AG20443 (cell line): ENCODE results near the gene TH.
A peak's percentile ranks its signal among the peaks of the same experiment; 100 is the strongest.
"Not testable (repeated sequence)": the region's sequence is repeated elsewhere in the genome, so short reads cannot be mapped to it uniquely, and the experiment has no call there.

Experiments
- DNase-seq: peaks from one replicate; pipeline ENCODE4 v3.0.0; 2012; ENCODE audit warnings: low spot score, mixed read lengths

The TH gene

GRCh38 chr11:2195756-2196088, 24.1 kb upstream of the TH start:
- DNase-seq = no peak

GRCh38 chr11:2194877-2195755, 23.5 kb upstream of the TH start:
- DNase-seq = peak; percentile 81

GRCh38 chr11:2193888-2194595, 22.4 kb upstream of the TH start:
- not testable (repeated sequence) for DNase-seq

- DNase-seq = no peak
Observed at GRCh38 chr11:2193099-2193887, 21.7 kb upstream of the TH start.

GRCh38 chr11:2192435-2192834, 20.8 kb upstream of the TH start:
- no peak for DNase-seq

- DNase-seq = no peak
Observed at GRCh38 chr11:2191883-2192282, 20.3 kb upstream of the TH start.

GRCh38 chr11:2190657-2191471, 19.2 kb upstream of the TH start:
- DNase-seq = no peak

GRCh38 chr11:2189938-2190656, 18.5 kb upstream of the TH start:
- no peak for DNase-seq

GRCh38 chr11:2188745-2189144, 17.1 kb upstream of the TH start:
- no peak for DNase-seq

GRCh38 chr11:2187280-2187707, 15.7 kb upstream of the TH start:
- DNase-seq = no peak

GRCh38 chr11:2186669-2187279, 15.2 kb upstream of the TH start:
- peak; percentile 67 for DNase-seq

- DNase-seq = no peak
Observed at GRCh38 chr11:2185324-2186085, 13.9 kb upstream of the TH start.

GRCh38 chr11:2182692-2183474, 11.3 kb upstream of the TH start:
- no peak for DNase-seq

- no peak for DNase-seq
Observed at GRCh38 chr11:2182075-2182474, 10.5 kb upstream of the TH start.

- DNase-seq = no peak
Observed at GRCh38 chr11:2180789-2181370, 9.3 kb upstream of the TH start.

- DNase-seq = no peak
Observed at GRCh38 chr11:2180347-2180746, 8.7 kb upstream of the TH start.

- no peak for DNase-seq
Observed at GRCh38 chr11:2179516-2179915, 7.9 kb upstream of the TH start.

GRCh38 chr11:2178906-2179494, 7.4 kb upstream of the TH start:
- DNase-seq = peak; percentile 59
